ENCODE data around the gene LRRTM4.

Gene LRRTM4

DNA sequence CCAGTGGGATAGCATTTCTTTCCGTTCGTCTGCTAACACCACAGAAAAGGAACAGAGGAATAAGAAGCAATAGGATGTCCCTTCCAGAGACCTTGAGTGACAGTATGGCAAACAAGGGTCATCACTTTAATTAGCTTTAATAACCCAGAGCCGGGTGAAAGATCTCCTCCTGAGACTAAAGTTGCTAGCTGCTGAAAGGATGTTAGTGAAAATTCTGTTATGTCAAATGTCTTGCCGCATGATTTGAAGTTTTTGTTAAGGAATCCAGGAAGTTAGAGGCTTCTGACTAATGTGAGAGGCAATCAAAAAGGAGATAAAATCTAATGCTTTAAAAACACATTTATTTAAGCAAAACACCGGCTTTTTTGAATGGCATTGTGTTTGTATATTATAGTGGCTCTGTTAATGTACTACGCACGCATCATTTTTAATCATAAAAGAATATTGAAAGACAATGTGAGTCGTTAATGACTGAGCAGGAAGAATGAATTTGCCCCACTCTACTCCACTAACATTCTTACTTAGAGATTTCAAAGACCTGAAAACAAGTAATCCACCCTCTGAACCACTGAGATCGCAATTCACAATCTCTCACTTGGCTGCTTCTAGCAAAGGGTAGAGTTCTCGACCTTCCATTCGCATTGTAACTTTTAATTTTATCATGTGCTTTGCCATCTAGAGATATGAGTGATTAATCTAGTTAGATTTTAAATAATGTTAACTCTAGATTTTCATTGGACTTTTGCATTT lies 536.6 kb downstream of the LRRTM4 start:
- no peak for DNase-seq (ENCODE audit: low read depth)

DNA sequence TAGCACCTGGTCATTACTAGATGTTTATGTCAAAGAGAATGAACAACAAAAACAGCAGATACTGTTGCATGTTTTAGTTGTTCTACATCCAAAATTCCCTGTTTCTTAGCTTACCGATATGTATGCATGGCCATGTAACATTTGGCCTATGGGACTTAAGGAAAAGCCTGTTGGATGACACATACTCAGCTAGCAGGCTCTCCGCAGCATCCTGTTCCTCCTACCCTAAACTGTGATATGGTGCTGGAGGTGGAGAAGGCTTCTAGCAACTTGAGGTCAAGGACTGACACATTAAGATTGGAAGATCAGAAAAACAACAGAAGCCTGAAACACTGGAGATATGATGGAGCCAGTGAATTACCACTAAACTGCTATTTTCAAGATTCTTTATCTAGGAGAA lies 537.8 kb downstream of the LRRTM4 start:
- no peak for DNase-seq (ENCODE audit: low read depth)

DNA sequence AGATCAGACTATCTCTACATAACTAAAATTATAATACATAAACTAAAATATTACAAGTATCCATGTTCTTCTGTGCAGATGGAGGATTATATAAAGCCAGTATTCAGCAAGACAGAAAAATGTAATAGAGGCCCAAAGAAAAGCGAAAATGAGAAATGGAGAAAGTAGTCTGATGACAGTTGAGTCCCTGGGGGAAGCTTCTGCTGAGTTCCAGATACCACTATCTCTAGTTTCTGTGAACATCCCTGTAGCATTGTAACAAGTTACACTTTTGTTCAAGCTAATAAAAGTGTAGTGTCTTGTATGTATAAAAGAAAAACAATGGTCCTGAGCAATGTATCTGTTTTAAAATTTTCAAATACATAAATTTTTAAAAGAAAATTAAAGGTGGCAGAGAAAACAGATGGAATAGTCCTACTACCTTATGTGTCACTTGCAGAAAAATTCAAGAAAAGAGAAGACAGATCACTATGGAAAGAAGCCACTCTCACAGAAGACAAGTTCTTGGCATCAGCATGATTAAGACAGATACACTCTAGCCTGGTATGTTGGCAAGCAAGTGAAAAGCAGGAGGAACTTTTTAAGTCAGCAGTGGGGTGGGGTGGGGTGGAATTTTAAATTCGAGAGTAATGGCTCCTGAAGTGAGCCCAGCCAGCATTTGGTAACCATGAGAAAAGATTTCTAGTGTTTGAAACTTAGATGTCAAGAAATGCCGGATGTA lies 541.9 kb downstream of the LRRTM4 start:
- DNase-seq (ENCODE audit: low read depth): no peak

DNA sequence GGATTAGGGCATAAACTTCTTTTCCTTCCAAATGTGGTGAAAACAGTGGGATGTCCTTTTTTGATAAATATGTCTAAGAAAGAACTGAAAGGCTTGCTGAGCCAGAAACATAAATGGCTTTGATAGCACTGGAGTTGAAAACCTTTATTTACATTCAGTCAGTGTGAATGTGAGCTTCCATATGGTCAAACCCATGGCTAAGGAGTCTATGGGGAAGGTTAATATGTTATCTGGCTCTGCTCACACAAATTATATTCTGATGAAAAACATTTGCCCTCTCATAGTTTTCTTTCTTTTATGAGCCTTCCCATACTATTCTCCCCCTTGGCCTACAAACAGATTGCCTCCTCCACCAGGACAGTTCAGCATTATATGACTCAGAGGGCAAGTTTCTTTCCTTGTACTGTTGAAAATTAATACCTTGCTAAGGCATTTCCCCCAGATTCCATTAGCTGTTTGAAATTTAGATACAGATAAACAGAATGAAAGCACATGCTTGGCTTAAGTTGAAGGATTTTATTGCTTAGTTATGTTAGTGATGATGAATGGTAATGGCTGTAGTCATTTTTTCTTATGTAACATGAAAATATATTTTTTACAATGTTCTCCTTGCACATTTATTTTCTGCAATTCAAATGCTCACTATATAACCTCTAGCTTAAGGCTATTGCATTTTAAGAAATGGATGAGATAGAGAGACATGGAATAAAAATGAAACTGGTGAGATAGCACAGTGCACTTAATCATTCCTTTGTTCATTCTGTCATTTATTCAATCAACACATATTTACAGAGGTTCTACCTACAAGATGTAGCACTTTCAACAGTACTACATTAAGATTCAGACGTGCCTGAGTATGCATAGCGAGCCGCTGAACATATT lies 544.1 kb downstream of the LRRTM4 start:
- no peak for DNase-seq (ENCODE audit: low read depth)

DNA sequence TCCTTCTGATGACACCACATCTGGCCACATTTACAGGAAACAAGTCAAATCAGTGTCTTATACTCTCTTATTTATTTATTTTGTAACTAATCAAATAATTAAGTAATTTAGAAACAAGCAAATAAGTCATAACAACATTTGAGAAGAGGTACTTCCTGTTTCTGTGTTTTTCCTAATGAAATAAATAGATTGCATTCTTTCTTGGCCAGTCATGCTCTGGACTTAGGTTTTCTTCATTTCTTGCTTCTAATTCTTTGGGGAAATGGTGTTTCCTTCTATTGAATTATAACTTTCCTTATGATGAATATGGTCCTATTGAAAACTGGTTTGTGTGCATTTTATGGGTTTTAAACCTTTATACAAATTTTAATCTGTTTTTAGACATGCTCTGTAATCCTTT lies 546.4 kb downstream of the LRRTM4 start:
- DNase-seq (ENCODE audit: low read depth): no peak

DNA sequence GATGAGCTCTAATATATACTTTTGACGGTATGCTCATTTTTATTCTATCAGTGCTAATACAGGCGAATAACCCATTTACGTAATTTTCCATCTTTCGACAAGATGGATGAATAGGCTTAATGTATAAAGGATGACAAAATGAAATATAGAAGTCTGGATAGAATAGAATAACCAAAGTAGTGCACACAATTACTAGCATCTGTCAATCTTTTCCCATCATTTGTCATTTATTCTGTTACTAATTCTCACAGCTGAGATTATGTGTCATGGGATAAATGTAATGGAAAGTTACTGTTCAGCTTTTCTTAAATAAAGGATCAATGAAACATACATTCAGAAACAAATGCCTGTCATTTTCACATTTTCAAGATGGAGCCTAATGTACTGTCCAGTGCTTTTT lies 548.6 kb downstream of the LRRTM4 start:
- no peak for DNase-seq (ENCODE audit: low read depth)

DNA sequence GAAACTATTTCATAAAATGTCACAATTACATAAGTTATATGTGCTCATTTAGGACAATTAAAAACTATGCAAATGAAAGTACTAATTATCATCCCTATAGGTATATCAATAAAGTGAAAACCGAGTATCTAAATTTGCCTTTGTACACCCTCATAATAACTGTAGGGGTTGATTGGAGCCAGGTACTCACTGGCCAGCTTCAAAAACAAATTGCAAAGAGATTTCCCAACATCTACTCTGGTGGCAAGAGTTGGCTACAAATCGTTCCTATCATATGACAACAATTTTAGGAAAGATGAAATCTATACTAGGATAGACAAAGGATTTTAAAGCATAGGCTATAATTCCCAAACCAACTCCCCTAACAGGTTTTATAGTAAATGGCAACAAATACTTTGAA lies 556.4 kb downstream of the LRRTM4 start:
- no peak for DNase-seq (ENCODE audit: low read depth)

DNA sequence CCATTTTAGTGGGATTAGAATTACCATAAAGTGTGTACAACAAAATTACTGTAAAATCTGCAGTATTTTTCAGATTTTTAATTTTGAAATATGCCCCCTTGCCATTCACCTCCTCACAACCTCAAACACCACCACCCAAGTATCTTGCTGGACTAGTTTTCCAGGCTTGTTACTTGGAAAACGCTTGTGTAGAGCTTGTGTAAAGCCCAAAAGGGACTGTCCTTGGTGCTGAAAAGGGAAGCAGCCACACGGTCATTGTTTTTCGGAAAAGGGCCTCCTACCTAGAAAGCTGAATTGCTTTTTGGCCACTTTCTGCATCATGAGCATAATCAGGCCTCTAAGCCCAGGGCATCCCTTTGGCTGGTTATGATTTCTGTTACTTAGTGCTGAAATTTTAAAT lies 563.4 kb downstream of the LRRTM4 start:
- DNase-seq (ENCODE audit: low read depth): no peak

DNA sequence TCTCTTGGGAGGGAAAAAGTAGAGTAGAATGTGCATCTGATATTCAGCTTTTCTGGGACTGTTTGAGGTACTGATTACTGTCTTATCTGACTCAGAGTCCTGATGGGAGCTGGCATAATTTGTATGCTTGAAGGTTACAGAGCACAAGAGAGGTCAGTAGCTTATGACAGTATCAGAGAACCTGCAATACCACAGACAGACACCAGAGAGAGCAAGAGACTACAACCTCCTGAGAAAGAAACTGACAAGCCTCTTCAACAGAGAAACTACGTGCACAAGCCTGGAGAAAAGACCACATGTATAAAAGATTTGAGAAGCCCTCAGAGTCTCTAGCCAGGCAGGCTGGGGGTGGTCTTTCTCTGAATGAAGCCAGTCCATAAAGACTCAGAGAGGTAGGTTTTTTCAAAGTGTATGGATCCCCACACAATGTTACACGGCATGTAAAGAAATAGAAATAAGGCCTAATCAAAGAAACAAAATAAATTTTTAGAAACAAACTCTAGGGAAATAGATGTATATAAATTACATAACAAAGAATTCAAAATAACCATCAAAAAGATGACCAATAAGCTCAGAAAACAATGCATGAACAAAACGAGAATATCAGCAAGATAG lies 568.3 kb downstream of the LRRTM4 start:
- no peak for DNase-seq (ENCODE audit: low read depth)

DNA sequence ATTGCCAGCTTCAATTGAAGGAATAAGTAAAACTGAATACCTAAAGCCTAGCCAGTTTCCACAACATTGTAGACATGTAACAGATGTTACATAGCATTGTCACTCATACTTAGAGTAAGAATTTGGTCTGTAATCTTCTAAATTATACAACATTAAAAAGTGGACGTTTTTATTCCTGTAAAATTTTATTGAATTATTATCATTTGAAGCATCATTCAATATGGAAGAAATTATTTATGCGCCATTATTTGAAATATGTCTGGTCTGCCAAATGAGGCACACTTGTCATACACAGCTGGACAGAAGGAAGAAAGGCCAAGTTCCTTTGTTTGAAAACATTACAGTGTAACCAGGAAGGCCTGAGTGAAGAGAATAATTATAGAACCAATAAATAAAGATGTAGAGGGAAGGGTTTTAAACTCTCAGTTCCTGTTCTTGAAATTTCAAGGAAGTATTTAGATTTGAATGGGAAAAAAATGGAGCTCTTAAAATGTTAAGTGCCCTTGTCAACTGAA lies 575.5 kb downstream of the LRRTM4 start:
- DNase-seq (ENCODE audit: low read depth): no peak

DNA sequence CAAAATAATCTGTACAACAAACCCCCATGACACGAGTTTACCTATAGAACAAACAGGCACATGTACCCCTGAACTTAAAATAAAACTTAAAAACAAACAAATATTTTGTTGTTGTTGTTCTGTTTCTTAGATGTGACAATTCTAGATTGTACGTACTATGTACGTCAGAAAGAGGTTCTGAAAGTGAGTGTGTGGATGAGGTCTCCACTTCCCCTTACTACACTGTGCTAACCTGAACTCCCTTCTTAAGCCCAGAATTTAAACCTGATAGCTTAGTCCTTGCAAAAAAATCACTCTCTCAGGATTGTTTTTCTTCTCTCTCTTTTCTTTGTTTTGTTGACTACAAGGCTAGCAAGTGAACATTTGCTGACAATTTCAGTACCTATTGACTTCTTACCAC lies 581.6 kb downstream of the LRRTM4 start:
- no peak for DNase-seq (ENCODE audit: low read depth)

DNA sequence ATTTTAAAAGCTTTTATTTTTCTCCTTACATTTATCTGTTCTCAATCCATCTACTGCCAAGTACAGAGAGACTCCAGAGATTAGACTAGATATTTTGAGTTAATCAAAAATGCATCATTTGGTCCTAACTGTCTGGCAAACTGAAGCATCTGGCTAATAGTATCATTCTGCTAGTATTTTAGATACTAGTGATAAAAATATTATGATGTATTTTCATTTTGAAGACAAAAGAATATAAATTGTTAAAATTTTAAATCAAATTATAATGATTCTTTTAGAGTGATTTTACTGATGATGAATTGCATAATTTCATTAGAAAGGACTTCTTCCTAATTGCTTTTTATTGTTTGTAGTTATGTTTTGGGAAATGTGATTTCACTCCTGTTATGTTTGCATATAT lies 584.0 kb downstream of the LRRTM4 start:
- DNase-seq (ENCODE audit: low read depth): no peak

DNA sequence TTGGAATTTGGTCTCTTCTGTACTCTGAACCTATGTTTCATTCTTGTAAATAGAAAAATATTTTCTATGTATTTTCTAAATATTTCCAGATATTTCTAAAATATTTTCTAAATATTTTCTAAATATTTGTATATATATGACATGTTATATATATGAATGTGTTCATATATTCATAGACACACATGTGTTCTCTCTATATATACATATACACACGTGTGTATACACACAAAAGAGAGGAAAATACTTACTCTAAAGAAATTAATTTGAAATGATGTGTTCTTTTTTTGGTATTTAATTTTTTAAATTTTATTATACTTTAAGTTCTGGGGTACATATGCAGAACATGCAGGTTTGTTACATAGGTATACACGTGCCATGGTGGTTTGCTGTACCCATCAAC lies 589.6 kb downstream of the LRRTM4 start:
- DNase-seq (ENCODE audit: low read depth): no peak

DNA sequence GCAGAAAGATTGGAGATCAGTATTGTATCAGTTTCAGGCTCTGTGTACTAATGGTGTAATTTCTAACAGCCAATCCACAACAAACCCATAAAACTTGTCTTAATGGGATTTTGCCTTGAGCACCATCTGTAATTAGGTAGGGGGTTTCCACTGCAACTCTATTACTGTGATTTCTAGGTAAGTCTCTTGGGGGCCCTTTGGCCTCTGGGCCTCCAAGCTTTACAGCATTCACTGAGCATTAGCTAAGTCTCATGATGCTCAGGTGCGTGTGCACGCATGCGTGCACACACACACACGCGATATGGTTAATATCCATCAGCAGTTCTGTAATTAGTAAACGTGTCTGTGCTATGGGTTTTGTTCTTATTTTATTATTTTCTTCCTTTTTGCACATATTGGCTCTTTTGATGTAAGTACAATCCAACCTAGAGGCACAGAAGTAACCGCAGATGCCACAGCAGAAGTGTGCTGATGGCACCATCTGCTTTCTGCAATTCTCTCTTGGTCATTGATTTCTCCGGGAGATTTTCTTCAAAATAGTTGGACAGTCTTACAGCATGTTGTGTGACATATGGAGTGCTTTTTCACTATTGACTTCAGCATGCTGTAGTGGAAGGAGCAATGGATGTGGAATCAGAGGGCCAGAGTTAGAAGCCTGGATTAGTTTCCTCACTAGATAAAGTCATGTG lies 592.0 kb downstream of the LRRTM4 start:
- DNase-seq (ENCODE audit: low read depth): no peak

DNA sequence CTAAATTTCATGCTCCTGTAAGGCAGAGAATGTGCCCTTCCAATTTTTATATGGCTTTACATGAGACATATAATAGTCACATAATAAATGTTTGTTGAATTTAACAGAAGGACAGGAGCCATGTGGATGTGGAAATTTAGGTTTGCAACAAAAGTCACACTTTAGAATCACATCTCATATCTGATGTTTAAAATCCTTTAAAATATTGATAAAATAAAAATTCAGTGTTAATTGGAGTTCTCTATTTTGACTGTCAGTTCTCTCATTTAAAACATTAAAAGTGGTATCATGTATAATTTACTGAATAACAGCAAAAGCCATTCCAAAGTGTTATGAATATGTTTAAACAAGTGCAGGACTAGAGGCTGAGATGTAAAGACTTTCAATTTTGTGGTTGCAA lies 594.1 kb downstream of the LRRTM4 start:
- no peak for DNase-seq (ENCODE audit: low read depth)

DNA sequence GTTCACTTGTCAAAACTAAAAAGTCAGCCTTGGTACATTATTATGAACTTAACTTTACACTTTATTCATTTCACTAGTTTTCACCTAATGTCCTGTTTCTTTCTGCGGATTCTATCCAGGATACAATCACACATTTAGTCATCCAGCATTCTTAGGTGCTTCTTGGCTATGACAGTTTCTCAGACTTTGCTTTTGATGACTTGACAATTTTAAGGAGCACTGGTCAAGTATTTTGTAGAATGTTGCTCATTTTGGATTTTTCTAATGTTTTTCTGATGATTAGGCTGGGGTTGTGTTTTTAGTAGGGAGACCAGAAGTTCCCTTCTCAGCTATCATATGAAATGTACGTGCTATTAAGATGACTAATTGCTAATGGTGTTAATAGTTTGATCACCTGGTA lies 601.2 kb downstream of the LRRTM4 start:
- DNase-seq (ENCODE audit: low read depth): no peak

DNA sequence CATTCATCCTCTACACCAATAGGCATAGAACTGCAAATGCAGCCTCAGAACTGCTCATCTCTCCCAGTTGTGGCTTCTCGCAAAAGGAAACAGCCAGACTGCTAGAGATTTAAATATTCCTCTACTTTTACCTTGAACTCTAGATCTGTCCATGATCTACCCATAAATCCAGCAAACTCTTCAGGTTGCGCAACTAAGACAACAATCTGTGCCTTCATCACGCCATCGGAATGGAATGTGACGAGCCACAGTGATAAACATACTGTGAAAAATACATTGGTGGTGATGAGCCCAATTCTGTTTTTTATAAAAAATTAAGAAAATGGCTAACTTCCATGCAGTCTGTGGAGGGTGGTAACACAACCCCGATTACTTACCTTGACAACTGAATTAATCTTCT lies 626.7 kb downstream of the LRRTM4 start:
- no peak for DNase-seq (ENCODE audit: low read depth)

DNA sequence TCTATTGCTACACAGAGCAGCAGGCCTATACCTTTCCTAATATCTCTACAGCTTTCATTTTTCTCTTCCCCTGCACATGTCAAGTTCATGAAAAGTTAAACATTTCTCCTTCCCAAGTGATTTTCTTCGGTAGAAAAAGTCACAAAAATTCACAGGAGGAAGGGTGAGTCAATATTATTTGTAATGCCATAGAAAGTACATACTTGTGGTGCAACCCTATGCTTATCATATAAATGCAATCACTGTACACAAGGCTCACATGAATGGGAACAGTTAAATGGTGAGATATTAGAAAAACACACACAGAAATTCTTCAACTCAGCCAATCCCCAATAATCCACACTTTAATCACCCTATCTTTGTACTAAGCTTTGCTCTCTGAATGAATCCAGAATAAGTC lies 651.6 kb downstream of the LRRTM4 start:
- DNase-seq (ENCODE audit: low read depth): no peak

DNA sequence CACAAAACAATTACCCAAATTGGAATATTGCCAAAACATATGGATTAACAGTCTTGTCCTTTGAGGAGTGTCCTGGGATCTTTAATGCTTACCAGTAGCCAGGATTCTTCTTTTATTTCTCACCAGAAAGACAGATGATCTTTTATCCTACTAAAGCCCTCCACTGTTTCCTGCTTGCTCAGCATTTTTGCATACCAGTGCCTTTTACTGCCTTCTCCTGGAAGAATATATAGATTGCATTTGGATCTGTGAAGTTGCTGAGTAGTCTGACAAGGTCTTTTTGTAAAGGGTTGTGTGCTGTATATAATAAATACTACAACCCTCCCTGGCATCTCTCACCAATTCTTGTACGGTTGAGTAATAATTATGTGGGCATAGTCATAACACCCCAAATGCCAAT lies 652.2 kb downstream of the LRRTM4 start:
- DNase-seq (ENCODE audit: low read depth): no peak

DNA sequence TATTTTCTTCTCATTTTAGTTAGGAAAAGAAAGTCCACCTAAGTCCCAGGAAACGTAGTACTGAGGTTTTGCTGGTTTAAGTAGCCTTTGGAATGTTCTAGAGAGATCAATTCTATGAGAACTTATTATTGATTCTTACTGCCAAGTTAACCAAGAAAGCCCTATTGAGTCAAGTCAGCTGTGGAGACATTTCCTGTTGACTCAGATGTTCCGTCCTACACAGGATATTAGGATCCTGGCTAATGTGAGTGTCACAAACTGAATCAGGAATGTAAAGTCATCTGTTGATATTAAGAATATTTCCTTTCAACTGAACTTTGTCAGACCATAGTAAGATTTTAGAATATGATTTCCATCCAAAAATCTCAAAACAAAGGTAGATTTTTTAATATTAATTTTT lies 654.3 kb downstream of the LRRTM4 start:
- DNase-seq (ENCODE audit: low read depth): no peak

DNA sequence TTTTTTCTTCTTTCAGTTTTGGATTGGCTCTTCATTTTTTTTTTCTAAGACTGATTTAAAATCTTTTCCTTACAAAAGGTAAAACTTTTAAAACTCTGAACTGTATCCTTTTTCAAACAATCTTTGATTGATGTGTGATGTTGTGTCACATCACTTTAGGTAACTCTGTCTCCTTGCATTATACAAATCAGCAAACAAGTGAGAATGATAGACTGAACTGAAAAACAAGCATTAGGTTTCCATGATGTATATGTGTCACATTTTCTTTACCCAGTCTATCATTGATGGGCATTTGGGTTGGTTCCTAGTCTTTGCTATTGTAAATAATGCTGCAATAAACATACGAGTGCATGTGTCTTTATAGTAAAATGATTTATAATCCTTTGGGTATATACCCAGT lies 655.7 kb downstream of the LRRTM4 start:
- no peak for DNase-seq (ENCODE audit: low read depth)

DNA sequence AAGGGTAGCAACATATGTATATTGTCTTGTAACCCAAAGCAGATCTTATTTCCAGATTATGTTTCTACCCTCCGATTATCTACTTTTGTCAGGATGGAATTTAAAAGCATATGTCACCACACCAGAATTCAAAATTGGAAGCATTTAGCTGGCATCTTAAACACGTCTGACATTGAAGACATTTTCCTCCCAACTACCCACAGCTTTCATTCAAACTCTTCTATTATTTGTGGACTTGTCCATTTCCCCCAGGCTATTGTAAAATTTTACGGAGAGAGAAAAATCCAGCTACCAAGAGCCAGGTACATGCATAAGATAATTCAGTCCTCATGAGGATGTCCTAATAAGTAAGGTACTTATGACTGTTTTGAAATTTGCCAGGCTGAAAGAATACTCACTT lies 659.3 kb downstream of the LRRTM4 start:
- DNase-seq (ENCODE audit: low read depth): no peak

Measured in activated T-helper 9 cell treated with anti-CD3 and anti-CD28 coated beads, Interleukin-2, amount 50 U/mL, for 16 hours (primary cell).